WTC11 (cell line): ENCODE results near the gene LPP. TPM values are rescaled to one million over a fixed set of nuclear protein-coding genes. Genes with fewer than 3 reads are reported as not detected.

ENCODE experiments used
- NR1H2 ChIP-seq: sonication (generic); formaldehyde crosslinking; IDR thresholded peaks from 2 replicates; pipeline ENCODE4 v1.9.0; 2021; ENCODE audit warnings: mild to moderate bottlenecking, moderate library complexity, missing genetic modification reagents
- PRRX2 ChIP-seq: fragments of 250-450 bp; sonication (Bioruptor Pico); IDR thresholded peaks from 2 replicates; pipeline ENCODE4 v1.8.0; 2021; ENCODE audit warnings: mild to moderate bottlenecking
- TEAD4 ChIP-seq: sonication (generic); formaldehyde crosslinking; IDR thresholded peaks from 2 replicates; pipeline ENCODE4 v1.8.0; 2022; ENCODE audit warnings: mild to moderate bottlenecking, missing genetic modification reagents
- ZNF317 ChIP-seq: sonication (generic); formaldehyde crosslinking; IDR thresholded peaks from 2 replicates; pipeline ENCODE4 v1.8.1; 2023; ENCODE audit warnings: low read depth, mild to moderate bottlenecking, moderate library complexity, missing genetic modification reagents, borderline replicate concordance
- total RNA-seq: library from RNA; stranded (reverse); gene quantifications from 3 replicates; pipeline ENCODE4 v1.2.3, GENCODE V29; 2021
- TF ChIP-seq, protein P1 (sequence below): fragments of 250-450 bp; sonication (Bioruptor Pico); IDR thresholded peaks from 2 replicates; pipeline ENCODE4 v1.9.0; 2021; ENCODE audit warnings: mild to moderate bottlenecking, borderline replicate concordance
- TF ChIP-seq, protein P2 (sequence below): sonication (generic); formaldehyde crosslinking; IDR thresholded peaks from 2 replicates; pipeline ENCODE4 v1.8.0; 2022; ENCODE audit warnings: missing genetic modification reagents
- TF ChIP-seq, protein P3 (sequence below): sonication (generic); formaldehyde crosslinking; IDR thresholded peaks from 2 replicates; pipeline ENCODE4 v1.8.0; 2022; ENCODE audit warnings: mild to moderate bottlenecking, missing genetic modification reagents
- TF ChIP-seq, protein P4 (sequence below): sonication (generic); formaldehyde crosslinking; IDR thresholded peaks from 2 replicates; pipeline ENCODE4 v1.8.1; 2022; ENCODE audit warnings: low read depth, mild to moderate bottlenecking, moderate library complexity, missing genetic modification reagents, borderline replicate concordance
- TF ChIP-seq, protein P5 (sequence below): fragments of 250-450 bp; sonication (Bioruptor Pico); conservative IDR thresholded peaks from 2 replicates; pipeline ENCODE4 v1.9.0; 2021; ENCODE audit warnings: mild to moderate bottlenecking
- TF ChIP-seq, protein P6 (sequence below): sonication (generic); formaldehyde crosslinking; IDR thresholded peaks from 2 replicates; pipeline ENCODE4 v1.8.0; 2023; ENCODE audit warnings: mild to moderate bottlenecking, missing genetic modification reagents

Gene LPP
- total RNA-seq, 1 experiment from 2014 or later: 49.6 TPM

DNA sequence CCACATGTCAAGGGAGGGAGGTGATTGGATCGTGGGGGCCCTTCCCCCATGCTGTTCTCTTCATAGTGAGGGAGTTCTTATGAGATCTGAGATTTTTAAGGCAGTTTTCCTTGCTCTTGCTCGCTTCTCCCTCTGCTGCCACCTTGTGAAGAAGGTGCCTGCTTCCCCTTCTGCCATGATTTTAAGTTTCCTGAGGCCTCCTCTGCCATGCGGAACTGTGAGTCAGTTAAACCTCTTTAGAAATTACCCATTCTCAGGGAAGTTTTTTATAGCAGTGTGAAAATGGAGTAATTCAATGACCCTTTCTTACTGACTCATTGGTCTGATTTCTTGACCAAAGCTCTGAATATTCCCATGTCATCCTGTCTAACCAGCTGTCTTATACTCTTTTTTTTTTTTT, 533.4 kb downstream of the LPP start (continued):
- TF ChIP-seq, protein P1, sequence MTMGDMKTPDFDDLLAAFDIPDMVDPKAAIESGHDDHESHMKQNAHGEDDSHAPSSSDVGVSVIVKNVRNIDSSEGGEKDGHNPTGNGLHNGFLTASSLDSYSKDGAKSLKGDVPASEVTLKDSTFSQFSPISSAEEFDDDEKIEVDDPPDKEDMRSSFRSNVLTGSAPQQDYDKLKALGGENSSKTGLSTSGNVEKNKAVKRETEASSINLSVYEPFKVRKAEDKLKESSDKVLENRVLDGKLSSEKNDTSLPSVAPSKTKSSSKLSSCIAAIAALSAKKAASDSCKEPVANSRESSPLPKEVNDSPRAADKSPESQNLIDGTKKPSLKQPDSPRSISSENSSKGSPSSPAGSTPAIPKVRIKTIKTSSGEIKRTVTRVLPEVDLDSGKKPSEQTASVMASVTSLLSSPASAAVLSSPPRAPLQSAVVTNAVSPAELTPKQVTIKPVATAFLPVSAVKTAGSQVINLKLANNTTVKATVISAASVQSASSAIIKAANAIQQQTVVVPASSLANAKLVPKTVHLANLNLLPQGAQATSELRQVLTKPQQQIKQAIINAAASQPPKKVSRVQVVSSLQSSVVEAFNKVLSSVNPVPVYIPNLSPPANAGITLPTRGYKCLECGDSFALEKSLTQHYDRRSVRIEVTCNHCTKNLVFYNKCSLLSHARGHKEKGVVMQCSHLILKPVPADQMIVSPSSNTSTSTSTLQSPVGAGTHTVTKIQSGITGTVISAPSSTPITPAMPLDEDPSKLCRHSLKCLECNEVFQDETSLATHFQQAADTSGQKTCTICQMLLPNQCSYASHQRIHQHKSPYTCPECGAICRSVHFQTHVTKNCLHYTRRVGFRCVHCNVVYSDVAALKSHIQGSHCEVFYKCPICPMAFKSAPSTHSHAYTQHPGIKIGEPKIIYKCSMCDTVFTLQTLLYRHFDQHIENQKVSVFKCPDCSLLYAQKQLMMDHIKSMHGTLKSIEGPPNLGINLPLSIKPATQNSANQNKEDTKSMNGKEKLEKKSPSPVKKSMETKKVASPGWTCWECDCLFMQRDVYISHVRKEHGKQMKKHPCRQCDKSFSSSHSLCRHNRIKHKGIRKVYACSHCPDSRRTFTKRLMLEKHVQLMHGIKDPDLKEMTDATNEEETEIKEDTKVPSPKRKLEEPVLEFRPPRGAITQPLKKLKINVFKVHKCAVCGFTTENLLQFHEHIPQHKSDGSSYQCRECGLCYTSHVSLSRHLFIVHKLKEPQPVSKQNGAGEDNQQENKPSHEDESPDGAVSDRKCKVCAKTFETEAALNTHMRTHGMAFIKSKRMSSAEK (CRISPR knock-in tag): no peak
- TF ChIP-seq, protein P2, sequence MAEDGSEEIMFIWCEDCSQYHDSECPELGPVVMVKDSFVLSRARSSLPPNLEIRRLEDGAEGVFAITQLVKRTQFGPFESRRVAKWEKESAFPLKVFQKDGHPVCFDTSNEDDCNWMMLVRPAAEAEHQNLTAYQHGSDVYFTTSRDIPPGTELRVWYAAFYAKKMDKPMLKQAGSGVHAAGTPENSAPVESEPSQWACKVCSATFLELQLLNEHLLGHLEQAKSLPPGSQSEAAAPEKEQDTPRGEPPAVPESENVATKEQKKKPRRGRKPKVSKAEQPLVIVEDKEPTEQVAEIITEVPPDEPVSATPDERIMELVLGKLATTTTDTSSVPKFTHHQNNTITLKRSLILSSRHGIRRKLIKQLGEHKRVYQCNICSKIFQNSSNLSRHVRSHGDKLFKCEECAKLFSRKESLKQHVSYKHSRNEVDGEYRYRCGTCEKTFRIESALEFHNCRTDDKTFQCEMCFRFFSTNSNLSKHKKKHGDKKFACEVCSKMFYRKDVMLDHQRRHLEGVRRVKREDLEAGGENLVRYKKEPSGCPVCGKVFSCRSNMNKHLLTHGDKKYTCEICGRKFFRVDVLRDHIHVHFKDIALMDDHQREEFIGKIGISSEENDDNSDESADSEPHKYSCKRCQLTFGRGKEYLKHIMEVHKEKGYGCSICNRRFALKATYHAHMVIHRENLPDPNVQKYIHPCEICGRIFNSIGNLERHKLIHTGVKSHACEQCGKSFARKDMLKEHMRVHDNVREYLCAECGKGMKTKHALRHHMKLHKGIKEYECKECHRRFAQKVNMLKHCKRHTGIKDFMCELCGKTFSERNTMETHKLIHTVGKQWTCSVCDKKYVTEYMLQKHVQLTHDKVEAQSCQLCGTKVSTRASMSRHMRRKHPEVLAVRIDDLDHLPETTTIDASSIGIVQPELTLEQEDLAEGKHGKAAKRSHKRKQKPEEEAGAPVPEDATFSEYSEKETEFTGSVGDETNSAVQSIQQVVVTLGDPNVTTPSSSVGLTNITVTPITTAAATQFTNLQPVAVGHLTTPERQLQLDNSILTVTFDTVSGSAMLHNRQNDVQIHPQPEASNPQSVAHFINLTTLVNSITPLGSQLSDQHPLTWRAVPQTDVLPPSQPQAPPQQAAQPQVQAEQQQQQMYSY (CRISPR knock-in tag): no peak
- TF ChIP-seq, protein P3, sequence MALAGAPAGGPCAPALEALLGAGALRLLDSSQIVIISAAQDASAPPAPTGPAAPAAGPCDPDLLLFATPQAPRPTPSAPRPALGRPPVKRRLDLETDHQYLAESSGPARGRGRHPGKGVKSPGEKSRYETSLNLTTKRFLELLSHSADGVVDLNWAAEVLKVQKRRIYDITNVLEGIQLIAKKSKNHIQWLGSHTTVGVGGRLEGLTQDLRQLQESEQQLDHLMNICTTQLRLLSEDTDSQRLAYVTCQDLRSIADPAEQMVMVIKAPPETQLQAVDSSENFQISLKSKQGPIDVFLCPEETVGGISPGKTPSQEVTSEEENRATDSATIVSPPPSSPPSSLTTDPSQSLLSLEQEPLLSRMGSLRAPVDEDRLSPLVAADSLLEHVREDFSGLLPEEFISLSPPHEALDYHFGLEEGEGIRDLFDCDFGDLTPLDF (CRISPR knock-in tag): no peak
- TF ChIP-seq, protein P4, sequence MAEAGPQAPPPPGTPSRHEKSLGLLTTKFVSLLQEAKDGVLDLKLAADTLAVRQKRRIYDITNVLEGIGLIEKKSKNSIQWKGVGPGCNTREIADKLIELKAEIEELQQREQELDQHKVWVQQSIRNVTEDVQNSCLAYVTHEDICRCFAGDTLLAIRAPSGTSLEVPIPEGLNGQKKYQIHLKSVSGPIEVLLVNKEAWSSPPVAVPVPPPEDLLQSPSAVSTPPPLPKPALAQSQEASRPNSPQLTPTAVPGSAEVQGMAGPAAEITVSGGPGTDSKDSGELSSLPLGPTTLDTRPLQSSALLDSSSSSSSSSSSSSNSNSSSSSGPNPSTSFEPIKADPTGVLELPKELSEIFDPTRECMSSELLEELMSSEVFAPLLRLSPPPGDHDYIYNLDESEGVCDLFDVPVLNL: no peak
- TF ChIP-seq, protein P5, sequence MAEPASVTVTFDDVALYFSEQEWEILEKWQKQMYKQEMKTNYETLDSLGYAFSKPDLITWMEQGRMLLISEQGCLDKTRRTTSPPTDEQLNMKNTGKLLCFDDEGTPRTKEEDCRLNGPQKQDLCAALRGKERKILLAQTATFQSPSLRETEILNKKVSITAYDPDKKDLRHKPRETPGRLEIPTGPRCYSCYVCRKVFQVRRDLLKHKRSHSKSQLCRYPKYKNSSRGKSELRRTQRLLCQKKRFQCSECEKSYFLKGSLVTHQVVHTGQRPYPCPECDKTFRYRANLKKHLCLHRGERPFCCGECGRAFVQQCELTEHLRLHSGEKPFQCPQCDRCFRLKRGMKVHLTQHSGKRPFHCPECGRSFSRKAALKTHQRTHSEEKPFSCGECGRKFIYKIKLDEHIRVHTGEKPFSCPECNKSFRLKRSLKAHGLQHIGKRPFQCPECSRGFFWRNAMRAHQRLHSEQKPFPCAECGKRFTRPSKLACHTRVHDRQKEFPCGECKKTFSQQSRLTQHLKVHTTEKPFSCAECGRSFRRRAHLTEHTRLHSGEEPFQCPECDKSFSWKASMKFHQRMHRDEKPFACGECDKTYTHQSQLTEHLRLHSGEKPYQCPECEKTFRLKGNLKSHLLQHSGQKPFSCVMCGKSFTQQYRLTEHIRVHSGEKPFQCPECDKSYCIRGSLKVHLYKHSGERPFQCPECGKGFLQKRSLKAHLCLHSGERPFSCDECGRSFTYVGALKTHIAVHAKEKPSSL (CRISPR knock-in tag): no peak
- TF ChIP-seq, protein P6, sequence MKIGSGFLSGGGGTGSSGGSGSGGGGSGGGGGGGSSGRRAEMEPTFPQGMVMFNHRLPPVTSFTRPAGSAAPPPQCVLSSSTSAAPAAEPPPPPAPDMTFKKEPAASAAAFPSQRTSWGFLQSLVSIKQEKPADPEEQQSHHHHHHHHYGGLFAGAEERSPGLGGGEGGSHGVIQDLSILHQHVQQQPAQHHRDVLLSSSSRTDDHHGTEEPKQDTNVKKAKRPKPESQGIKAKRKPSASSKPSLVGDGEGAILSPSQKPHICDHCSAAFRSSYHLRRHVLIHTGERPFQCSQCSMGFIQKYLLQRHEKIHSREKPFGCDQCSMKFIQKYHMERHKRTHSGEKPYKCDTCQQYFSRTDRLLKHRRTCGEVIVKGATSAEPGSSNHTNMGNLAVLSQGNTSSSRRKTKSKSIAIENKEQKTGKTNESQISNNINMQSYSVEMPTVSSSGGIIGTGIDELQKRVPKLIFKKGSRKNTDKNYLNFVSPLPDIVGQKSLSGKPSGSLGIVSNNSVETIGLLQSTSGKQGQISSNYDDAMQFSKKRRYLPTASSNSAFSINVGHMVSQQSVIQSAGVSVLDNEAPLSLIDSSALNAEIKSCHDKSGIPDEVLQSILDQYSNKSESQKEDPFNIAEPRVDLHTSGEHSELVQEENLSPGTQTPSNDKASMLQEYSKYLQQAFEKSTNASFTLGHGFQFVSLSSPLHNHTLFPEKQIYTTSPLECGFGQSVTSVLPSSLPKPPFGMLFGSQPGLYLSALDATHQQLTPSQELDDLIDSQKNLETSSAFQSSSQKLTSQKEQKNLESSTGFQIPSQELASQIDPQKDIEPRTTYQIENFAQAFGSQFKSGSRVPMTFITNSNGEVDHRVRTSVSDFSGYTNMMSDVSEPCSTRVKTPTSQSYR (CRISPR knock-in tag): no peak
- no peak for TF ChIP-seq ZNF317 (CRISPR knock-in tag)
- TF ChIP-seq TEAD4 (CRISPR knock-in tag): no peak
- no peak for TF ChIP-seq PRRX2 (CRISPR knock-in tag)
- TF ChIP-seq NR1H2: no peak
